ENCODE measurements around the gene RTN4RL1.

GRCh38 chr17:1995907-1996799 lies 29.0 kb downstream of the RTN4RL1 start:
- no peak for TF ChIP-seq CTCF (IDR thresholded peaks at IDR 0.05)
- no peak for TF ChIP-seq EP300 (IDR thresholded peaks at IDR 0.05)
- TF ChIP-seq POLR2A (IDR thresholded peaks at IDR 0.05; ENCODE audit: low read depth): no peak

Data from esophagus muscularis mucosa (tissue), 4 donors.